Measurements from ENCODE around the gene STARD13.

Gene STARD13

DNA sequence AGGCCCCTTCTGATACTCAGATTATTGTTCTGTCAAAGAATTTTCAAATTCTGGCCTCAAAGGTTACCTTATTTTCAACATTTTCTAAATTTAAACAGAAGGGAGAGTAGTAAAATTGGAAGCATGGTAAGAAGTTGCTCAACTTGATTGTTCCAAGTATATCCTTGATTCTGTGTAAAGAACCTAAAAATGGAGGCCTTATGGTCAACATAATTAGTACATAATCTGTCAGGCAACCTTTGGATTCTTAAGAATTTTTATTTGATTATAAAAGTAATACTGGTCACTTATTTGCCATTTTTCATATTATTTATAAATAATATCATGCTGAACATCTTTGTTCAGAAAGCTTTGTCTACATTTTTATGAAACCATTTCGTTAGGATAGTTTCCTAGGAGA lies 83.9 kb downstream of the STARD13 start:
- DNase-seq (ENCODE audit: low read depth in 2 of 2): no peak

DNA sequence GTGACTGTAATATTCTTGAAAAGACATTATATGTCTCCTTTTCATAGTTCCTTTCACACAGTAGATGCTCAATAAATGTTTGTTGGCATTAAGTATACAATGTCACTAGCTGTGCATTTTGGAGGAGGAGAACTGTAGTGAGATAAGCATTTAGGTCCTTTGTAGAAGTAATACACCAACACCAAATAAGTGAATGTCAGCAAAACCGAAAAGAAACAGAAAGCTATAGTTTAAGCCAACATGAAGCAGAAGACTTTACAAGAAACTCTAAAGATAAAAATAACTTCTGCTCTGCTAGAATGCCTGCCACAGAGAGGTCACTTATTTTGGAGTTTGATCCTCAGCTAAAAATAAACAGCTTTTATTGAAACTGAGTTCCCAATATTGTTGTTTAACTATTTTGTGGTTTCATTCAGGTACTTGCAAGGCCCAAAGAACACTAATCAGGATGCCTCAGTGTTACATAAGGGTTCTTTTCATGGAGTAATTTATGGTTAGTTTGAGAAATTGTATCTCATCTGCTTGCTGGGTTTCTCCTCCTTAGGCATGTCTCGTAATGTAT lies 86.2 kb downstream of the STARD13 start:
- DNase-seq (ENCODE audit: low read depth in 2 of 2): no peak

DNA sequence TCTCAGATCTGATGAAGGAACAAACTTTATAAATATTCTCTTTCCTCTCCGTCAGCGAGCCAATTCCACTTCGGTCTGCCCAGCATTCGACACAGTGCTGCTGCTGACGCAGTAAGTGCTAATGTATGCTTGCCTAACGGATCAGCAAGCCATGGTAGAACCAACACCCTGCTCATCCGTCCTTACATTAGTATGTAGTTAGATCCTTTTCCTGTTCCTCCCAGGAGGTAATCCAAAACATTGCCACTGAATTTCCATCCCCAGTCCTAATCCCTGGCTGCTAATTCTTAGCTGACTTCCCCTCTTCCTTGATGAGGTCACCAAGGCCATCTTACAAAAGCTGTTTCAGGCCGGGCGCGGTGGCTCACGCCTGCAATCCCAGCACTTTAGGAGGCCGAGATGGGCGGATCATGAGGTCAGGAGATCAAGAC lies 88.0 kb downstream of the STARD13 start:
- DNase-seq (ENCODE audit: low read depth in 2 of 2): no peak

DNA sequence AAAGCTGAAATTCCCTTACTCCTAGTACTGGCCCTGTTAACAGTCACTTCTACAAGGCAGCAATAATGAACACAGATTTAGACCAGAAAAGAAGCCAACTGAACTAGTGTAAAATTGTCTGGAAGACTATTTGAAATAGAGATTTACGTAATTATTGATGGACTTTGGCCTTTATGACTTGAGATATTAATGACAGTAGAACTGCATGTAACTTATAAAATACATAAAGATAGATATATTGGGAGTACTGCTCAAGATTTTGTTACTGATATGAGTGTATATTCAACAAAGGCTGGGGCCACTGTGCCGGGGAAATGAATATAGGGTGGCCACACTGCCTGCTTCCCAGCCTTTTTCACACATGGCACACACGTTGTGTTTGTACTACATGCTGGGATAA lies 88.8 kb downstream of the STARD13 start:
- no peak for DNase-seq (ENCODE audit: low read depth in 2 of 2)

DNA sequence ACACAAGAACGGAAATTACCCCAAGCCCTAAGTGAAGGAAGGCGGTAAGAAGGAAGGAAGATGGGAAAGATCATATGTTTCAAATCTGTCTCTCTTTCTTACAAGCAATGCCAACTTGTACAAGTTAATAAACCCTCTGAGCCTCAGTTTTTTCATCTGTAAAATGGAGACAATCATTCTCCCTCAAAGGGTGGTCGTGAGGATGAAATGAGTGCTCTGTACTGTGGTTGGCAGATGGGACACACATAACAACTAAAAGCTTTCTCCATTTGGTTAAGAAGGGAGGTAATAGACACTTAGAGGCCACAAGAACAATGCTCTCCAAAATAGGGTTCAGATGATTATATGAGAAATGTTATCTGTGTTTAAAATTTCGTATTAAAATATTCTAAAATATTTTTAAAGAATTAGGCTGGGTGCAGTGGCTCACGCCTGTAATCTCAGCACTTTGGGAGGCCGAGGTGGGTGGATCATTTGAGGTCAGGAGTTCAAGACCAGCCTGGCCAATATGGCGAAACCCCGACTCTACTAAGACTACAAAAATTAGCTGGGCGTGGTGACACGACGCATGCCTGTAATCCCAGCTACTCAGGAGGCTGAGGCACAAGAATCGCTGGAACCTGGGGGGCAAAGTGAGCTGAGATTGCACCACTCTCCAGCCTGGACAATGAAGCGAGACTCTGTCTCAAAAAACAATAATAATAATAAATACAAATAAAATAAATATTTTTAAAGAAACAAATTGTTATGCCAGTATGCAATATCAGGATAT lies 89.7 kb downstream of the STARD13 start:
- no peak for DNase-seq (ENCODE audit: low read depth in 2 of 2)

DNA sequence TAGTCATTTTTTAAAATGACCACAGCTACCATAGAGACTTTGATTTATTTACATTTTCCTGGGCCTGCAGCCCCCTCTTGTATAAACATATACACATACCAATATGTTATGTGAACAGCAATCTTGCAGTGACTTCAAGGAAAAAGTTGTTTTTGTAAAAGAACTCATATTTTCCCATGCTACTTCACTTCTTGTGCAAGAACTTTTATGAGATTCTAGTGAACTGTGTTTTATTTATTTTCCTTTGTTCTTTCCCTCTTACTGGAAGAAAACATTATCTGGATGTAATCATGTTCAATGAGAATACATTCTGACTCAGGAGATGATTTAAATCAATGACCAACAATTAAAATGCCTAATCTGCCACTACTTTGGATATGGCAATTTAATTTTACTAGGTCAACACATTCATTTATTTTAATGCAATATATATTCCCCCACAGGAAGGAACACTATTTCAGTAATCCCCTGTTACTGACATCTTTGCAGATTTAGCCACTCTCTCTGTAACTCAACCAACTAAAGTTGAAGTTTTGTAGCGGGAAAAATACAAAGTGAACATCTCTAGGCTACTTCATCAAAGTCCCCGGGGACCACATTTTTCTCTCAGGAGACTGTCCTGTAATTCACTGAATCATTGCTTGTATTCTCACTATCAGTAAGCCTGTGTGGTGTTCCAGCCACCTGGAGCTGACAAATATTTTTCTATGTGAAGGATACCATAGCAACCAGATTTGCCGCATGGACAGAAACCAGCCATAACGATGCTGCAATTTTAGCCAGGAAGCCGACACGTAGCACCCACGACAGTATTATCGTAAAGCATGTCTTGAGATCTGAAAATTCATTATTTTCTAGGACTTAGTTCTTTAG lies 90.5 kb downstream of the STARD13 start:
- no peak for DNase-seq (ENCODE audit: low read depth in 2 of 2)

DNA sequence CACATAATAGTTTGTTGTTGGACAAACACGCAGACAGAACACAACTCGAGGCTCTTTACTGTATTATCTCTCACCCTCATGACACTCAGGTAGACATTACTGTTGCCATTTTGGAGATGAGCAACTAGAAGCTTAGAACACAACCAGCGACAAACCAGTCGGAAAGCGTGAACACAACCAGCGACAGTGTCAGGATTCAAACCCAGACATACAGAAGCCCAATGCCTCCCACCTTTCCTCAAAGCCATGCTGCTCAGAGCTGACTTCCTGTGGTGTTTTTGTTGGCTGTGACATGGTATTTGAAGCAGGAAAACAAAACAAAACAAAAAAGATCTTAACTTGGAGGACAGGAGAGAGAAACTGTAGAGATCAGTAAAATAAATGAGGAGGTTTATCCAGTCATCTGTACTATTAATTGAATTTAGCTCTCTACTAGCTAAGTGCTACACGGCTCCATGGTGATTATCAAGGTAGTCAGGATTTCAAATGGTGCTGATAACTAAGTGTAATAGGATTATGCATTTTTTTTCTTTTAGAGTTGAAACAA lies 92.1 kb downstream of the STARD13 start:
- no peak for DNase-seq (ENCODE audit: low read depth in 2 of 2)

DNA sequence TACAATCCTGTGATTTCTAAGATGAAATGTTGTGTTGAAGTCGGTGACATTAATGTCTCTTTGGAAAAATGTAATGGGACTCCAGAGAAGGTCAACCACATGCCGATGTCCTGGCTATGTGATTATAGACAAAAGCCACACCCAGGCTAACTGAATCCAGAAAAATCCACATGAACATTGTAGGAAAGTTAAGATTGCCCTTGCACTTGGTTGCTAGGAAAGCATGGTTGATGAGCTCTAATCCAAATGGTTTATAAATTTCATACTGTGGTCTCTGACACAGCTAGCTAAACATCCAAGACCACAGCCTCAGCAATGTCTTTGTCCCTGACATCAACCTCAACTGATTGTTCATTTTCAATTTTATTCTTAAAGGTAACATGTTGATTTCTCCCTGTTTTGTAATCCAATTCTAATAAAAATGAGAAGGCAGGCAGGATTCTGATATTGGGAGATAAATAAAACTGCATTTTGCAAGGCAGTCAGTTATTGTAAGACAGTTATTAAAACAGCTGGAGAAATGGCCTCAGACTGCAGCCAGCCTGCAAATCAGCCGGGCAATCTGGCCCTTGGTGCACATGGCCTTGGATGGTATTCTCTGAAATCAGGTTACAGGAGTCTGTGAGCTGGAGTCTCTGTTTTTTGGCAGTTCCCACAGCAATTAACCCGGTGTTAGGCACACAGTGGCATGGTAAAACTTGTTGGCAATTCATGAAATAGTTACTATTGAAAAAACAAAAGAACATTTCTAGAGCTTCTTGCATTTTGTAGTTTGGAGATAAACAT lies 93.9 kb downstream of the STARD13 start:
- DNase-seq (ENCODE audit: low read depth in 2 of 2): no peak

DNA sequence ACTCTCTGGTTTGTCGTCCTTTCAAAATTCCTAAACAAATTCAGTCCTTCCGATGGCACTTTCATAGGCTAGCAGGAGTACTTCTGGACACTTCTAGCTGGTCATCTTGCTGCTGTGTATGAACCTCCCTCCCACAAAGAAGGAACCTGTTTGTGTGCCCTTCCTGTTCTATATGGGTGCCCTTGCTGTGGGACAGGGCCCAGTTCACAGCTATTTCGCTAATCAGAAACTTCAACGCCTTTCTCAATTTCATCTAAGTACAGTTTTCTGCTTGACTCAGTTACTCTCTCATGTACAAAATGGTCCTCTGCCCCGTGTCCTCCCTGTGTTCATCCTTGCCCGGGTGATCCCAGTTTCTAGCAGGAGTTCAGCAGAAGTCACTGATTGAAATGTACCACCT lies 96.1 kb downstream of the STARD13 start:
- DNase-seq (ENCODE audit: low read depth in 2 of 2): no peak

DNA sequence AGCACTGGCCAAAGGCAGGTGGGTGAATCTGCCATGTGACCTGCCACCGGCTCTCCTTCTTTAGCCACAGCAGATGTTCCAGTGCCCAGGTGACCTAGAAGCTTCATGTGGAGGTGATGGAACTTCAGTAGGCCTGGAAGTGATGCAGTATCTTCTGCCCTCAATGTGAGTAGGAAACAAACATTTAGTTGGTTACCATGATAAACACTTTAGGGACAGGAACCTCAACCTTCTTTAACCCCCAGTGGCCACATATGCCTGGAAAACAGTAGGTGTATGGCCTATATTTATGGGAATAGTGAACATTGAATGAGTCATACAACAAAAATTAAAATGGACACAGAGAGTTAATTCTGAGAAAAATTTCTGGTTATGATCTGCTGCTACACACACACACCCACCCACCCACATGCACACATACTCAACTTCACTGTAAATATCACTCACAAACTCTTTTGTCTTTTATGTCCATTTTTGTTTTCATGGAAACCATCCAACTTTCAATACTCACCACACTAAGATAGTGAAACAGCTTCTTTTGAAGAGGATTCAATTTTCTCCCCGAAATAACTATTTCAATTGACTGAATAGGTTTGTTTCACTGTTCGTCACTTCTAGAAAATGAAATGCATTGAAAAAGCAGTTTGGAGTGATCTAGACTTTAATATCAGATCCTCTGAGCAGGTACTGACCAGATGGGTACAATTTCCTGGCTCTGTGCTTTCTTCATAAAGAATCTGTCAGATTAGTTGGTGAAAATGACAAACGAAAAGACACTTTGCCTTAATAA lies 97.3 kb downstream of the STARD13 start:
- no peak for DNase-seq (ENCODE audit: low read depth in 2 of 2)

DNA sequence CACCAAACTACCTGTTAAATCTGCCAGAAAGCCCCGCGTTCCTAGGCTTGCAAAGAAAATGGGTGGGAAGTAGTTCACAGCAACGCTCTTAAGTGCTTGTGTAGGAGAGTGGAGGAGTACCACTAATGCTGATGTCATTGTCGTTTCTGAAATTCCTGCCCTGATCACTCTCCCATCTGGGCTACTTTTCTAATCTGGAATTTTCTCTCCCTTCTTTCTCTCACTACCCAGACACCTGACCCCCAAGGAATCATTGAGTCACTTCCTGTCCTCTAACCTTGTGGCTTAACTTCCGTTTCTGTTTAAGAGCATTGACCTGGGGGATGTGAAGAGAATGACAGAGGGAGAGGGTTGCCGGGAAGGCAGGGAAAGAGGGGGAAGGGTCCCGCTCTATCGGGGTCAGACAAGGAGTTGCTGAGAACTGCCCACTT lies 98.7 kb downstream of the STARD13 start:
- no peak for DNase-seq (ENCODE audit: low read depth in 2 of 2)

DNA sequence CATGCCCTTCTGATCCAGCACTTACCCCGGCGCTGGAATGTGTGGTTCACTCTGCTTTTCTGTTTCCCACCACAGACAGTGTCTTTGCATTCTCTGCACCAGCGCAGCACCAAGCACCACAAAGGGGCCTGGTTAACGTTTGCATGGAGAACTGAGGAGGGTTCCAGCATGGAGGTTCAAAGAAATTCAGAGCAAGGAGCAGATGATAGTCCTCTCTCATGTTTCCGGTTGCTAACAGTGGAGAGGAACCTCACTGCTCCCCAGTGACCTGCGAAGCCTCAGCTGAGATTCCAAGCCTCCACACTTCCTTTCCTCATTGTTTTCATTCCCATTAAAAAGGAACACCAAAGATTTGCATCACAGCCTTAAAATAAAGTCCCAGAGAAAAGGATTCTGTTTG lies 99.7 kb downstream of the STARD13 start:
- DNase-seq (ENCODE audit: low read depth in 2 of 2): no peak

DNA sequence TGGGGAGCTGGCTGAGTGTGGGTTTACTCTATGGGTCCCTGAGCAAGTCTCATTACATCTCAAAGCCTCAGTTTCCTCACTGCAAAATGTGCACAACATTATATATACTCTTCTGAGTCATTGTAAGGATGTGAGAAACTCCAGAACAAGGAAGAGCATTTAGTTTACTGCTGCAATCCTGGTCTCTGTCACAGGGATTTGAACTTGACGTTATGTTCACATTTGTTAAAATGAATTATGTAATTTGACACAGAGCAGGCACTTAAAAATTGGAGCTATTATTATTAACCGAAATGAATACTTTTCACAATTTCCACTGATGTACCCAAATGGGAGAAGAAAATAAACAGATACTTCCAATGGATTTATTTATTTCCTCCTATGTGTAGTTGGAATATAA lies 101.0 kb downstream of the STARD13 start:
- DNase-seq (ENCODE audit: low read depth in 2 of 2): no peak

DNA sequence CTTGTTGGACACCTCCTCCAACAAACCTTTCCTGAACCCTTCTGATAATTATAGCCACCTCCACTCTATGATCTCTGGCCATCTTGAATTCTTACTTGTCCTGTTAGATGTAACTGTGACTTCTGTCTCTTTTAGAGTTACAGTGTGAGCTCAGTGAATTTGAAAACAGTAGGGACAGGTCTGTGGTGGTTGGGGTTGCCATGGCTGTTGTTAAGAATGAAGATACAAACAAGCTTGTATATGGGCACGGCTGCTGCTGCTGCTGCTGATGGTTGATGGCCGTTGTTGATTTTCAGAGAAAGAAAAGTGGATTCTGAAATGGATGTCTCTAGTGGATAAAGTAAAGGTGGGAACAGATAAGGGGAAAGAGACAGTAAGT lies 101.5 kb downstream of the STARD13 start:
- no peak for DNase-seq (ENCODE audit: low read depth in 2 of 2)

DNA sequence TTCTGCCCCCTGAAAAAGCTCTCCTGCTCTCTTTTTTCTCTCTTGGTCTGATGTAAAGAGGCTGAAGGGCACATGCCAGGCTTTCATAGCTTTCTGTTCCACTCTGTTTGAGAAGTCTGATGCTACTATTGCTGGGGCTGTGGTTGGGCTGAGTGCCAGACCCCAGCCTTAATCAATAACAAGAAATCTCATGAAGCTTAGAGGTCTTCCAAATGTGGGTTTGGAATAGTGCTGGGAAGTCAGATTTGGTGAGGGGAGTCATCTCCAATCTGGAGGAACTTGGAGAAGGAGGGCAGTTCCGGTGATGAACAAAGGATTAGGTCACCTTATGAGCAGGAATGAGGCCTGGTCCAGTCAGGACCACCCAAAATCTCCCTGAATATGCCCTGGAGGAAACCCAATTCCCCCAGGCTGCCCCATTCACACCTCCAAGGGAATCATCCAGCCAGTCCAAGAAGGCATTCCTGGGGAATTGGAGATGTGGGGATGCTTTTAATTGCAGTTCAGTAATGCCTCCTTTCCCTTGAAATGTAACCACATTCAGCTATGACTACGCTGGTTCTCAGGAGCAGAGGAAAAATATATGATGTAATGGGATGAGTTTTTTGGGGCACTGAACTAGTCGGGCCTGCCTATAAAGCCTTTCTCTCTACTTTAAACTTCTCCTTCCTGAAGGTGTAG lies 102.0 kb downstream of the STARD13 start:
- DNase-seq (ENCODE audit: low read depth in 2 of 2): no peak

DNA sequence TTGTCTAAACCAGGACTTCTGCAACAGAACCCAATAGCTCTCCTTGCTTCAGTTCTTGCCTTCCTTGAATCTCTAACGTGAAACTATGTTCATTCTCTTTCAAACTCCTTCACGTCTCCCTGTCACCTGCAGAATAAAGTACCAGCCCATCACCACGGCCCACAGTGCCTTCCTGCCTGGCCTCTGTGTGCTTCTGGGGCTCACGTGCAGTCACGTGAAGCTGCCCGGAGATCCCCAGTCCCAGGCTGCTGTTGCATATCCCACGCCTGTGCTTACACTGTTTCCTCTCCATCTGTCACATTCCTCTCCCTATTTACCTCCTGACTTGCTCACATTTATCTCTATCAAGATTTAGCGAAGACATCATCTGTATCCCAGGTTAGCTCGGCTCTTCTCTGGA lies 102.8 kb downstream of the STARD13 start:
- no peak for DNase-seq (ENCODE audit: low read depth in 2 of 2)

DNA sequence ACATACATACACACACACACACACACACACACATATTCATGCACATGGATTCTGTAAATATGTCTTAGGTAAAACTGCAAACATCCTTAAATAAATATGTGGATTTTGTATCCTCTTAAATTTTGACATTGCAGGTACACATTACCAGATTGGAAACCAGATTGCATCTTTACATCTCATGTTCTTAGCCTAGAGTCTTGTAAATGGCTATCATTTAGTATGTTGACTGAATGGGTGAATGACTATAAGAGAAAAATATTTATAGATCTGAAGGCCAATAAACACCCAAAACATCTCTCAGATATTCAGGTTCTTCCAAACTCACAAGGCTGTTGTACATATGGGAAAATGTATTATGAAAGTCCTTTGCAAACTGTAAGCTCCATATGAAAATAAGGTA lies 104.3 kb downstream of the STARD13 start:
- DNase-seq (ENCODE audit: low read depth in 2 of 2): no peak

DNA sequence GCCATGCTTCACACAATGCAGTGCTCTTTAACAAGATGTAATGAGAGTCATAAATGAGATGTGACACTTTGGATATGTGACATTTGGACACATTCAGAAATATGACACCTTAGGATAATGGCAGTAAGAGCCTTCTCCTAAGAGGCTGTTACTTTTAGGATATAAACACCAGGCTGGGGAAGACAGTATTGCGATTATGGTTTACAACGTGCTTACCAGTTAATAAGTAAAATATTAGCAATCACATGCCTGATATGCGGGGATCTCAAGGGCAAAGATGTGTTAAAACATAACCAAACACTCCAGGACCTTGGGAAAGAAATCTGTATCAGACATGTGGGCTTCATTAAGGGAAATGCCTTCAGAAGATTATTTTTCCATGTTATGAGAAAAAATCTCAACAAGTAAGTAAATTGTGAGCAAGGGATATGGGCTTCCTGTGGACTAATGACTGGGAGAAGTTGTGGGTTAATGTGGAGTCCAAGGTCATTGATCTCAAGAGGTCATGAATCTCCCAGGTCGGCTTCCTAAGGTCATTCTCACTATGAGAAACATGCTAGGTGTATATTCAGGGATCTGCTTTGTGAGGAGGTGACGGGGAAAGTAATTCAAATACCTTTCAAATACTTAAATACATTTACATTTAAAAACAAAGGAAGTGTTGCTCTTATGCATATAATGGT lies 105.3 kb downstream of the STARD13 start:
- DNase-seq (ENCODE audit: low read depth in 2 of 2): no peak

DNA sequence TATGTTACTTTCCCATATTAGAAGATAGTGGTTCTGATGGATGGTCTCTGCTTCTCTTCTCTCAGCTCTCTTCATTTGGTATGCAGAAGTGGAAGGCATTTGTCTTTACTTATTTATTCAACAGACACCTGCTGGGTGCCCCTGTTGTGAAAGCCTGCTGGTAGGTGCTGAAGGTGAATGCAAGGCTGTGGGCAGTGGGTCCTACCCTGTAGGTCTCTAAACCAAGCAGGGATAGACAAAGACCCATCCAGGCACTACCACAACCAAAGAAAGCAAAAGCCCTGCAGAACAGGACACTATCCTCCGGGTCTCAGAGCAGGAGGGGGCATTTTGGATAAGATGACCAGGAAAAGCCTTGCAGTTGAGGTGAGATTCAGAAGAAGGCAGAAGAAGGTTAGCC lies 106.1 kb downstream of the STARD13 start:
- no peak for DNase-seq (ENCODE audit: low read depth in 2 of 2)
